Subcutaneous abdominal adipose tissue (tissue), 5 donors: ENCODE measurements around the gene KRTAP5-1.
A peak's percentile ranks its signal among the peaks of the same experiment; 100 is the strongest.

Experiments used
- H3K27ac ChIP-seq: one replicate; pipeline ENCODE4 v1.7.0; 2013; ENCODE audit warnings: low read depth, mild to moderate bottlenecking, inconsistent platforms, low read length, moderate library complexity
- H3K27me3 ChIP-seq, 5 donors: one replicate each; pipeline ENCODE4 v1.7.0; 2013; ENCODE audit warnings: low read length in 5 of 5, inconsistent platforms in 1 of 5; ENCODE audit not compliant: control insufficient read depth in 5 of 5, insufficient read depth in 4 of 5
- H3K36me3 ChIP-seq, 5 donors: one replicate each; pipeline ENCODE4 v1.7.0; 2013; ENCODE audit warnings: low read length in 5 of 5; ENCODE audit not compliant: control insufficient read depth in 5 of 5, insufficient read depth in 5 of 5
- H3K4me1 ChIP-seq, 5 donors: one replicate each; pipeline ENCODE4 v1.7.0; 2013; ENCODE audit warnings: low read length in 5 of 5, mild to moderate bottlenecking in 3 of 5, moderate library complexity in 1 of 5; ENCODE audit not compliant: control insufficient read depth in 5 of 5, insufficient read depth in 5 of 5
- H3K4me3 ChIP-seq, 5 donors: one replicate each; pipeline ENCODE4 v1.7.0; 2013; ENCODE audit warnings: low read length in 5 of 5, low read depth in 1 of 5
- H3K9ac ChIP-seq, 5 donors: one replicate each; pipeline ENCODE4 v1.7.0; 2013; ENCODE audit warnings: low read length in 5 of 5, mild to moderate bottlenecking in 4 of 5, moderate library complexity in 3 of 5
- H3K9me3 ChIP-seq, 5 donors: one replicate each; pipeline ENCODE4 v1.7.0; 2013; ENCODE audit warnings: low read length in 5 of 5; ENCODE audit not compliant: control insufficient read depth in 5 of 5
- donor health status: healthy.
- donor health status: healthy.
- donor health status: healthy.
- donor health status: healthy.
- donor health status: healthy.

Gene KRTAP5-1

GRCh38 chr11:1573077-1573902 is 11.8 kb downstream of the KRTAP5-1 start:
- peaks cover 2 to 48% (median 40%) of the 10 kb centered on the region in 5 donors for H3K4me1 ChIP-seq
- no peak overlapping the region for H3K27ac ChIP-seq

GRCh38 chr11:1572197-1573076 is 12.6 kb downstream of the KRTAP5-1 start, which contains the start of gene DUSP8:
Gene DUSP8, minus strand, starts transcription at chr11:1572271. Its CDS starts 6,445 bp downstream, at chr11:1565826.
- Histone ChIP-seq H3K4me3 (peak within 1 kb of the TSS in 4 of 5 donors; percentile 57 to 74 (median 64)), H3K9ac (peak within 1 kb of the TSS in 4 of 5 donors; percentile 64 to 84 (median 66)), H3K27ac (no peak within 1 kb of the TSS), H3K4me1 (peaks cover 2 to 48% (median 42%) of the 10 kb centered on the region in 5 donors), H3K27me3 (no peaks in the 10 kb centered on the region), H3K9me3 (no peaks in the 10 kb centered on the region), H3K36me3 (peaks cover 0 to 8% (median 0%) of the 10 kb centered on the region in 5 donors)

More at GRCh38 chr11:1573077-1573902, 11.8 kb downstream of the KRTAP5-1 start:
- Histone ChIP-seq H3K27me3 (no peaks in the 10 kb centered on the region), H3K9me3 (peaks cover 0 to 5% (median 3%) of the 10 kb centered on the region in 5 donors), H3K36me3 (peaks cover 0 to 8% (median 0%) of the 10 kb centered on the region in 5 donors), H3K4me3 (peak overlapping the region in 2 of 5 donors; percentile 22 to 49), H3K9ac (peak overlapping the region in 2 of 5 donors; percentile 38 to 45)

- Histone ChIP-seq H3K36me3 (peaks cover 0 to 8% (median 0%) of the 10 kb centered on the region in 5 donors), H3K27ac (no peak overlapping the region), H3K9me3 (no peaks in the 10 kb centered on the region), H3K27me3 (no peaks in the 10 kb centered on the region), H3K9ac (peak overlapping the region in 2 of 5 donors; percentile 64 to 67), H3K4me3 (peak overlapping the region in 4 of 5 donors; percentile 57 to 74 (median 64)), H3K4me1 (peaks cover 2 to 48% (median 43%) of the 10 kb centered on the region in 5 donors)
Observed at GRCh38 chr11:1571760-1572196, 13.3 kb downstream of the KRTAP5-1 start.

- Histone ChIP-seq H3K9me3 (no peaks in the 10 kb centered on the region), H3K36me3 (peaks cover 0 to 8% (median 0%) of the 10 kb centered on the region in 5 donors), H3K4me1 (peaks cover 2 to 48% (median 43%) of the 10 kb centered on the region in 5 donors), H3K27me3 (no peaks in the 10 kb centered on the region), H3K4me3 (peak overlapping the region in 4 of 5 donors; percentile 57 to 74 (median 64)), H3K27ac (no peak overlapping the region), H3K9ac (peak overlapping the region in 4 of 5 donors; percentile 64 to 84 (median 66))
Observed at GRCh38 chr11:1570896-1571759, 14.0 kb downstream of the KRTAP5-1 start.

DNA sequence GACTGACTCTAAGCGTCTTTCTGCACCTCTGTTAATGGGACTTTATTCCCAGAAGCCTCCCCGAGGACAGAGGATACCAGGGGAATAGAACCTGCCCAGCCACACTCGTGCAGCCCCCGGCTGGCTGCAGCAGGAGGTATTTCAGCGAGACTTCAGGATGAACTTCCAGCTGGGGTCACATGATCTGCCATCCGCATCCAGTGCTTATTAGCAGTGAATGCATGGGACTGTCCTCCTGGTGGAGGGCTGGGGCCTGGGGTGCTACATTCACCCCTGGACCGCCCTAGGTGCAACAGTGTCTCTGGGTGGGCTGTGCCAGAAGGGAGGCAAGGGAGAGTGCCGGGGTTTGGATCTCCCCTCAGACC is 14.6 kb downstream of the KRTAP5-1 start:
- peaks cover 2 to 49% (median 43%) of the 10 kb centered on the region in 5 donors for H3K4me1 ChIP-seq
- H3K9ac ChIP-seq: peak overlapping the region in 3 of 5 donors; percentile 2 to 84 (median 26)
- H3K27me3 ChIP-seq: no peaks in the 10 kb centered on the region
- no peaks in the 10 kb centered on the region for H3K9me3 ChIP-seq
- H3K36me3 ChIP-seq: peaks cover 0 to 11% (median 1%) of the 10 kb centered on the region in 5 donors
- H3K27ac ChIP-seq: no peak overlapping the region
- peak overlapping the region in 4 of 5 donors; percentile 32 to 74 (median 64) for H3K4me3 ChIP-seq

- Histone ChIP-seq H3K9ac (peak overlapping the region in 1 of 5 donors; percentile 2), H3K9me3 (no peaks in the 10 kb centered on the region), H3K4me3 (peak overlapping the region in 1 of 5 donors; percentile 74), H3K27me3 (no peaks in the 10 kb centered on the region), H3K27ac (no peak overlapping the region), H3K36me3 (peaks cover 0 to 16% (median 4%) of the 10 kb centered on the region in 5 donors), H3K4me1 (peaks cover 2 to 54% (median 44%) of the 10 kb centered on the region in 5 donors)
Observed at GRCh38 chr11:1570001-1570453, 15.1 kb downstream of the KRTAP5-1 start.

DNA sequence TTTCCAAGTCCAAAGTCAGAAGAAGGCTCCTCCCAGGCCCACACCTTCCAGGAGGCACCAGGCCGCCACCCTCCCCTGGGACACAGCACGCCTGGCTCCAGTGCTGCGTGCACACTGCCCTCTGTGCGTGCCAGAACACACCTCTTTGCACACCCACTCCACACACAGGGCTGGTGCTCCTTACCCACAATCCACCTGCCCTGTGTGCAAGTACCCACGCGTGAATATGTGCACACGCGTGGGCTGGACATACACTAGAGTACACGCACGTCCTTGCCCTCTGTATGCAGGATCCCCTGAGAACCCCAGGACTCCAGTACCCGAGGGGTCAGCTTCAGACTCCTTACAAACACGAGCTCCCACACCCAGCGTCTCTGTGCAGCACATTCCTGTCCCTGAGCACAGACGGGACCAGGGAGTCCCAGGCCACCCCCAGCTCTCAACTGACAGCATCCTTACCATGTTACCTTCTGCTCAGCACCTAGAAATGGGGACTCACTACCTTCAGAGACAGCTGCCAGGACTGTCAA is 15.8 kb downstream of the KRTAP5-1 start:
- Histone ChIP-seq H3K27ac (no peak overlapping the region), H3K9ac (no peak overlapping the region), H3K4me1 (peaks cover 2 to 59% (median 45%) of the 10 kb centered on the region in 5 donors), H3K4me3 (no peak overlapping the region), H3K36me3 (peaks cover 0 to 19% (median 4%) of the 10 kb centered on the region in 5 donors), H3K9me3 (no peaks in the 10 kb centered on the region), H3K27me3 (no peaks in the 10 kb centered on the region)

DNA sequence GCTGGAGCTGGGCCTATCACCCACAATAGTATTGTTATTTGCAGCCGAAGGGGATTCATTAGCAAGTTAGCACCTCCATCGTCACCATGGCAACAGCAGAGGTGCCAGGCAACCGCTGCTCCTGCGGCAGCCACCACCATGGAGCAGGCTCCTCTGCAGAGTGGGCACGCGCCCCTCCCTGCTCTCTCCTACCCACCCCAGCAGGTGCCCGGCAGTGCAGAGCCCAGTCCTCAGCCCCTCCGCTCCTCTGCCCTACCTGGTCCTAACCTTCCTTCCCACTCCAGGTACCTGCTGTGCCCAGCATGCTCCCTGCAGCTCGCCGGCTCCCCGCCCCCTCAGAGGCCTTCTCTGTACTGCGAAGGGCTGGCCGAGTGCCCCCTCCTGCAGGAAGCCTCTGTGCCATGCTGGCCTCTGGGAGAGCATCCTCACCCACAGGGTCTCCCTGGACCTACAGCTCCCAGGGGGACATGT is 16.6 kb downstream of the KRTAP5-1 start:
- Histone ChIP-seq H3K9ac (no peak overlapping the region), H3K4me3 (no peak overlapping the region), H3K4me1 (peaks cover 2 to 58% (median 37%) of the 10 kb centered on the region in 5 donors), H3K27ac (no peak overlapping the region), H3K27me3 (no peaks in the 10 kb centered on the region), H3K36me3 (peaks cover 0 to 26% (median 7%) of the 10 kb centered on the region in 5 donors), H3K9me3 (no peaks in the 10 kb centered on the region)
